WERI-Rb-1 (cell line): ENCODE results near the gene HSFX4.
A peak's percentile ranks its signal among the peaks of the same experiment; 100 is the strongest.
"Not testable (repeated sequence)": the region's sequence is repeated elsewhere in the genome, so short reads cannot be mapped to it uniquely, and the experiment has no call there.

Experiments used
- DNase-seq: peaks from one replicate; pipeline ENCODE4 v3.0.0-alpha.2; 2020
- H3K27ac ChIP-seq: fragments of 250-450 bp; sonication (Bioruptor Pico); 2 replicates; pipeline ENCODE4 v1.5.1; 2020; ENCODE audit warnings: mild to moderate bottlenecking, moderate library complexity
- H3K27me3 ChIP-seq: fragments of 250-450 bp; sonication (Bioruptor Pico); 2 replicates; pipeline ENCODE4 v1.5.1; 2021; ENCODE audit warnings: mild to moderate bottlenecking, low read depth, moderate library complexity; ENCODE audit not compliant: insufficient read depth, severe bottlenecking
- H3K36me3 ChIP-seq: fragments of 250-450 bp; sonication (Bioruptor Pico); 2 replicates; pipeline ENCODE4 v1.5.1; 2020; ENCODE audit warnings: mild to moderate bottlenecking, moderate library complexity
- H3K4me3 ChIP-seq: 2 replicates; pipeline ENCODE4 v1.5.1; 2011; ENCODE audit warnings: low read depth, mild to moderate bottlenecking, control low read depth, low read length
- H3K9me3 ChIP-seq: fragments of 250-450 bp; sonication (Bioruptor Pico); 2 replicates; pipeline ENCODE4 v1.5.1; 2021; ENCODE audit warnings: mild to moderate bottlenecking, moderate library complexity; ENCODE audit not compliant: severe bottlenecking
- TF ChIP-seq, protein P1 (sequence below): IDR thresholded peaks from 2 replicates; pipeline ENCODE4 v1.5.1; 2011; ENCODE audit warnings: low read depth, mild to moderate bottlenecking, control low read depth, inconsistent platforms, low read length

The HSFX4 gene

DNA sequence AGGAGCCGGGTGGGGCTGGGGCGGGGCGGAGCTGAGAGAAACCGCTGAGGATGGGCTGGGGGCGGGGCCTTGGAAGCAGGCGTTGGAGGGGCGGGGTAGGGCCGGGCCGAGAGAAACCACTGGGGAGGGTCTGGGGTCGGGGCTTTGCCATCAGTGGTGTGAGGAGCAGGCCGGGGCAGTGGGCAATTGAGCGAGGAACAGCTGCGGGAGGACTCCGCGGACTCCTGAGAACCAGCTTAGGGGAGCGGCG lies 10.2 kb downstream of the HSFX4 start:
- H3K36me3 ChIP-seq: no peaks in the 10 kb centered on the region
- no peak for DNase-seq
- peak overlapping the region; percentile 70 for H3K27ac ChIP-seq
- H3K4me3 ChIP-seq: peak overlapping the region; percentile 52
- H3K27me3 ChIP-seq: peaks cover 4% of the 10 kb centered on the region
- no peaks in the 10 kb centered on the region for H3K9me3 ChIP-seq
- TF ChIP-seq, protein P1, sequence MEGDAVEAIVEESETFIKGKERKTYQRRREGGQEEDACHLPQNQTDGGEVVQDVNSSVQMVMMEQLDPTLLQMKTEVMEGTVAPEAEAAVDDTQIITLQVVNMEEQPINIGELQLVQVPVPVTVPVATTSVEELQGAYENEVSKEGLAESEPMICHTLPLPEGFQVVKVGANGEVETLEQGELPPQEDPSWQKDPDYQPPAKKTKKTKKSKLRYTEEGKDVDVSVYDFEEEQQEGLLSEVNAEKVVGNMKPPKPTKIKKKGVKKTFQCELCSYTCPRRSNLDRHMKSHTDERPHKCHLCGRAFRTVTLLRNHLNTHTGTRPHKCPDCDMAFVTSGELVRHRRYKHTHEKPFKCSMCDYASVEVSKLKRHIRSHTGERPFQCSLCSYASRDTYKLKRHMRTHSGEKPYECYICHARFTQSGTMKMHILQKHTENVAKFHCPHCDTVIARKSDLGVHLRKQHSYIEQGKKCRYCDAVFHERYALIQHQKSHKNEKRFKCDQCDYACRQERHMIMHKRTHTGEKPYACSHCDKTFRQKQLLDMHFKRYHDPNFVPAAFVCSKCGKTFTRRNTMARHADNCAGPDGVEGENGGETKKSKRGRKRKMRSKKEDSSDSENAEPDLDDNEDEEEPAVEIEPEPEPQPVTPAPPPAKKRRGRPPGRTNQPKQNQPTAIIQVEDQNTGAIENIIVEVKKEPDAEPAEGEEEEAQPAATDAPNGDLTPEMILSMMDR: no peak

DNA sequence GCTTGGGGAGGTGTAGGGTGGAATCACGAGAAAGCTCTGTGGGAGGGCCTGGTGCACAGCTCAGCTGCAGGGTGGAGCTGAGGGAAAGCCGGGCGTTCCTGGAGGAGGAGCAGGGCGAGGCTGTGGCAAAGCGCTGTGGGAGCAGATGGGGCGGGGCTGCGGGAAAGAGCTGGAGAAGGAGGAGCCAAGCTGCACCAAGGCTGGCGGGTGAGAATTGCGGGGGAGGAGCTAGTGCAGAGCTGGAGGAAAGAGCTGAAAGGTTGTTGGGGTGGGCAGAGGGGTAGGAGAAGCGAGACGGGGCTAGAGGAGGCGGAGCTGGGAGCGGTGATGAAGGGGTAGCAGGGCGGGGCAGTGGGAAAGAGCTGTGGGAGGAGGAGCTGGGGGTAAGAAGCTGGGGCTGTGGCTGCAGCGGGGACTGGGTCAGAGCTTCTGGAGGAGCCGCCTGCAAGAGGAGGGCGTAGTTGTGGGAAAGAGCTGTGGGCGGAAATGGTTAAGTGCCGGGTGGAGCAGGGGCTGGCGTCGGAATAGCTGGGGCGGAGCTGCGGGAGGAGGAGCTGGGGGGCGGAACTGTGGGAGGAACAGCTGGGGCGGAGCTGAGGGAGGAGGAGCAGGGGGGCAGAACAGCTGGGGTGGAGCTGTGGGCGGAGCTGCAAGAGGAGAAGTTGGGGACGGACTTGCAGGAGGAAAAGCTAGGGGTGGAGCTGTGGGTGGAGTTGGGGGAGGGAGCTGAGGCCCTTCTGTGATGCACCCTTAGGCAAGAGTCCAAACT lies 10.7 kb downstream of the HSFX4 start:
- Histone ChIP-seq H3K4me3 (peak overlapping the region; percentile 52), H3K36me3 (no peaks in the 10 kb centered on the region), H3K9me3 (no peaks in the 10 kb centered on the region), H3K27me3 (peaks cover 4% of the 10 kb centered on the region), H3K27ac (peak overlapping the region; percentile 70)
- TF ChIP-seq, protein P1: no peak
- peak; percentile 95 for DNase-seq

DNA sequence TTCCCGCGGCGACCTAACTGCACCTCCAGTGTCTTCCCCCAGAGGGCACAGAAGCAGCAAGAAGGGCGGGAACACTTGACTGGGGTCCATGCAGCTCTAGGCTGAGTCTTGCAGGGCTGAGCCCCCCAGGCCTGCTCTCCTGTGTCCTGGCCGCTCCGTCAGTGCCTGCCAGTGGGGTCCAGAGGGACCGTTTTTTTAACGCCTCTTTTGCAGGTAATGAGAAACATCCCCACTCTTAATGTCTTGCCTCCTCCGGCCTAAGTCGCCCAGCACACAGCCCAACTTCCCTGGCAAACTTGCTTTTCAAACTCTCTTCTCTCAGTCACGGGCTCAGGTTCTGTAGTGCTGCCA lies 11.3 kb downstream of the HSFX4 start:
- H3K27me3 ChIP-seq, H3K36me3 ChIP-seq, H3K27ac ChIP-seq, H3K4me3 ChIP-seq, DNase-seq, H3K9me3 ChIP-seq: not testable (repeated sequence)
- TF ChIP-seq, protein P1: peak; percentile 38; the same call in 1 of the 2 replicates

DNA sequence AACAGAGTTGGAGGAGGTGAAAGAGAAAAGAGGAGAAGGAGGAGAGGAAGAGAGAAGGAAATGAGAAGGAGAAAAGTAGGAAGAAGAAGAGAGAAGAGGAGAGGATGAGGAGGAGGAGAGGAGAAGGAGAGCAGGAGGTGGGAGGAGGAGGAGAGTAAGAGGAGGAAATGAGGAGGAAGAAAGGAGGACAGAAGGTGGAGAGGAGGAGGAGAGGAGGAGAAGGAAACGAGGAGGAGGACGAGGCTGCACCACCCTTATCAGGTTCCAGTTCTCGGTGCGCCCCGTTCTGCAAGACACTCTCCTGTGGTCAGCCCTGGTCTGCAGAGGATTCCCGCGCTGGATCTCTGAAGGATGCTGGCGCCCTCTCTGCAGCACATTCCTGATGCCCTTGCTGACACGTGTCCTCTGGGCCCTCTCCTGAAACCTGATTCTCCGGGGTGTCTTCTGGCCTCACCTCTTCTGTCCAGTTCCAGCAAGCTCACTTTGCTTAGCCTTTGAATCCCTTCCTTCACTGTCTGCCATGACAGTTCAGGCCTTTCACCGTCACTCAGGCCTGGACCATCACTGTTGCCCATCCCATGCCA lies 15.8 kb downstream of the HSFX4 start:
- not testable (repeated sequence) for H3K36me3 ChIP-seq, H3K27ac ChIP-seq, H3K4me3 ChIP-seq, H3K9me3 ChIP-seq, H3K27me3 ChIP-seq, DNase-seq

DNA sequence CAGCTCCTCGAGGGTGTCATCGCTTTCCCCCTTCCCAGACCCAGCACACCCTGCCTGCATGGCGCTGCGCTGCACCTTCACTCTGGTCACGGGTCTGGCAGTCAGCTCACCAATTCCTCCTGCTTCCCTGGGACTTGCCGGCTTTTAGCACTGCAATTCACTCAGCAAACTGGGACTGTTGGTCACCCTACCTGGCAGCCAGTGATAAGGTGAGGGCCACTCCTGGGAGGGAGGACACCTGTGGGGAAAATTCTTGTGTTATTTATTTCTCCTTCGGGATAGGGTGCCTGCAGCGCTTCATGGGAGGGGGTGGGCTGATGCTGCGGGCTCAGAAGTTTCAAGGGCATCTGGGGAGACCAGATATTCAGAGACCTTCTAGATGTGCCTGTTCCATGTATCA lies 16.4 kb downstream of the HSFX4 start:
- H3K27ac ChIP-seq, H3K9me3 ChIP-seq, DNase-seq, H3K4me3 ChIP-seq, H3K27me3 ChIP-seq, H3K36me3 ChIP-seq: not testable (repeated sequence)

DNA sequence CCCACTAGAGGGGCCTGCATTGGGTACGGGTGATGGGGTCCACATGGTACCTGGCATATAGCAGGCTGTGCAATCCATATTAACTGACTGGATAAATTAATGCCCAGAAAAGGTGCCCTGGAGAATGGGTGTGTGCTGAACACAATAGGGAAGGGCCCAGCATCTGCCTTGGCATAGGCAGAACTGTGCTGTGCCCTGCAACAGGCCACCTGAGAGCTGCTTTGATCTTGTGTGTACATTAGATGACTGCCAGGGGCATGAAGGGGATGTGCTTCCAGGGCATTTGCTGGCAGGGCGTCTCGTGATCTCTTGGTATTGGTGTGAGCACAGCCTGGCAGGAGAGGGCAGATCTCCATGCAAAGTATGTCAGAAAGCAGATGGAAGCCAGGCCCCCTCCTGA lies 17.6 kb downstream of the HSFX4 start:
- not testable (repeated sequence) for H3K27me3 ChIP-seq, H3K36me3 ChIP-seq, H3K27ac ChIP-seq, DNase-seq, H3K4me3 ChIP-seq, H3K9me3 ChIP-seq

DNA sequence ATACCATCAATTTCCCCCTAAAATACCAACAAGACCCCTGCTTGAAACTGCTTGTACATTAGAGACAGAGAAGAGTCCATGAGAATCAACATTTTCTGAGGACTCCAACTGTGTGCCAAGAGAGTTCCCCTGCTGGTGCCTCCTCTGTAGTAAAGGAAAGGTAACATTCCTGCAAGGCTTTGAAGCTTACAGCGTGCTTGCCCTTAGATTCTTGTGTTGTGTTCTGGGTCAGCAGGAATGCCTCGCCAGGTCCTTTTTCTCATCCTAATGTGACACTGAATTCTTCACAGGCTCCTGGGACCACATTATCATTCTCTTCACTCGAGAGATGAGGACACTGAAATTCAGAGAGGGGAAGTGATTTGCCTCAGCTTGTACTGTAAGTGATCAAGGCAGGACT lies 18.6 kb downstream of the HSFX4 start:
- H3K27me3 ChIP-seq: no peaks in the 10 kb centered on the region
- TF ChIP-seq, protein P1: no peak
- no peaks in the 10 kb centered on the region for H3K36me3 ChIP-seq
- no peak for DNase-seq
- no peak overlapping the region for H3K4me3 ChIP-seq
- no peak overlapping the region for H3K27ac ChIP-seq
- no peaks in the 10 kb centered on the region for H3K9me3 ChIP-seq
